GM19324 (cell line): ENCODE data around the gene HDAC8.
"Not testable (repeated sequence)": the region's sequence is repeated elsewhere in the genome, so short reads cannot be mapped to it uniquely, and the experiment has no call there.

Source experiments
- ATAC-seq: cut with Tn5 transposase; IDR thresholded peaks from one replicate; pipeline ENCODE4 v1.9.1; 2021; ENCODE audit warnings: mild to moderate bottlenecking, moderate library complexity; ENCODE audit not compliant: unreplicated experiment, low FRiP score

Gene HDAC8

GRCh38 chrX:72340626-72341025, 232.0 kb downstream of the HDAC8 start:
- no peak for ATAC-seq

GRCh38 chrX:72340041-72340440, 232.6 kb downstream of the HDAC8 start:
- no peak for ATAC-seq

DNA sequence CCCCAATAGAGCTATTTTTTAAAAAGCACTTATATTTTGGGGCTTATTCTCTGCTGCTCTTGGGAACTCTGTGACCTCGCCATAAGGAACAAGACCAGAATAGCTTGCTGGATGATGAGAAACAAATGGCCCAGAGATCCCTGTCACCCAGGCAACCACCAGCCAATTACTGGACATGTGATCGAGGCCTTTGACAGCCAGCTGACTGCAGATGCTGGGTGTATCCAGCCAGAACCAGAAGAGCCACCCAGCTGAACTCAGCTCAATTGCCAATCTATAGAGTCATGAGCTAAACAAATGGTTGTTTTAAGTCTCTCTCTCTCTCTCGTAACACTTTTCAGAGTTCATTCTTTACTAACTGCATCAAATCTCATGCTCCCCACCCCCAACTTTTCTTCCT, 242.5 kb downstream of the HDAC8 start:
- ATAC-seq: no peak

DNA sequence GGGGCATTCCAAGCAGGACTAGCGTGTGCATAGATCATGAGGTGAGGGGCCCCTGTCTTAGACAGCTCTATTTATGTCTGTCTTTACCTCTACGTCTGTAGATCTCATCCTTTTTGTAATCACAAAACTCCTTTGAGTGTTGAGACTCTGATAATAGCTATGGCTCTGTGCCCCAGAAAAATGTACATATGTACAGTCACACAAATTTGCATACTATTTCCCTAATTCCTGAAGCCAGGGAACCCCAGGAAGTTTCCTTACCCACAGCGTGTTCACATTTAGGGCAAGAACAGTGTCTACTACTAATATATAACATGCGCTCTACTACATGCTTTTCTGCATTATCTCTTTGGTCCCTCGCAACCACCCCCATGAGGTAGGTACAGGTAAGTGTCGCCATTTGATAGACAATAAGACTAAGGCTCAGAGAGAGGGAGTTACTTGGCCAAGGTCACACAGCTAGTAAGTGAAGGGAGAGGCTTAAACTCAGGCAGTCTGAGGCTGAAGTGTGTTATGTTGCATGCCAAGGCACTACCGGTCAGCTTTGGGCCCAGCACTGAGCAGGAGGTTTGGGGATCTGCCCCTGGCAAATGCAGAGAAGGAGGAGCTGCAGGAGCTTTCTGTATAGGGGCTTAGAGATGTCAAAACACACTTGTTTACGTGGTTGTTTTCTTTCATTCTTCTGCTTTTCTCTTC, 245.9 kb downstream of the HDAC8 start:
- no peak for ATAC-seq

DNA sequence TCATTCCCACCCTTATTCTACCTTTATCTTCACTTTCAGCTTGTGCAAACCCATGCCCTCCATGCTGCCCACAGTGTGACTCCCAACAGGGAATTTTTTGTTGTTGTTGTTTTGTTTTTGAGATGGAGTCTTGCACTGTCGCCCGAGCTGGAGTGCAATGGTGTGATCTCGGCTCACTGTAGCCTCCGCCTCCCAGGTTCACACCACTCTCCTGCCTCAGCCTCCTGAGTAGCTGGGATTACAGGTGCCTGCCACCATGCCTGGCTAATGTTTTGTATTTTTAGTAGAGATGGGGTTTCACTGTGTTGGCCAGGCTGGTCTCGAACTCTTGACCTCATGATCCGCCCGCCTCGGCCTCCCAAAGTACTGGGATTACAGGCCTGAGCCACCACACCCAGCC, 253.0 kb downstream of the HDAC8 start:
- not testable (repeated sequence) for ATAC-seq

- ATAC-seq: no peak
Observed at GRCh38 chrX:72317139-72317538, 255.5 kb downstream of the HDAC8 start.

DNA sequence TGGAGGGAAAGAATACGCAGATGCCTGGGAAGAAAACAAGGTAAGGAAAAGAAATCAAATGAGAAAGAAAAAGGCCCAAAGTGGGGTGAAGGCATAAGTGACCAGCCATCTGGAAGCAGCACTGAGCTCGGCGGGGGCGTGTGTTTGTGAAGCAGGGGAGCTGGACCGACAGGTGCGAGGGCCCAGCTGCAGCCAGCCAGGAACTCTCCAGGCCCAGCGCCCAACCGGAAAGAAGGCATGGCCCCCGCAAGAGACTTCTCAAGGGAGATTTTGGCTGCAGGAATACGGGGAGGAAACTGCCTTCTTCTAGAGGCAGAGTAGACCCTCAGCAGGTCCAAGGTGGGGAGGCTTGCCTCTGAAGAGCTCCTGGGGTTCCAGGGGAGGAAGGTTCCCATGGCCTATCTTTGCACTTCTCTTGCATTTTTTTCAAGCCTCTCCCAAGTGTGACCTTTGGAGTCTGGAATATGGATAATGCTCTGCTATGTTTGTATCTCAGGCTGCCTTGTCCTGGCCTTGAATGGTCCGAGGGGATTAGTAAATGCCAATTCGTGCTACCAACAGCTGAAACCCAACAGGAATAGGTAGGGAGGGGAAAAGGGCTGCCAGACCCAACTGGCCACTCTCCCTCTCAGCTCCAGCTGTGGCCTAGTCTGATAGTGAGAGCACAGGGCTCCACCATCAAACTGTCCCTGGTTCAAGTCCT, 256.1 kb downstream of the HDAC8 start:
- no peak for ATAC-seq

- no peak for ATAC-seq
Observed at GRCh38 chrX:72314881-72315280, 257.8 kb downstream of the HDAC8 start.

DNA sequence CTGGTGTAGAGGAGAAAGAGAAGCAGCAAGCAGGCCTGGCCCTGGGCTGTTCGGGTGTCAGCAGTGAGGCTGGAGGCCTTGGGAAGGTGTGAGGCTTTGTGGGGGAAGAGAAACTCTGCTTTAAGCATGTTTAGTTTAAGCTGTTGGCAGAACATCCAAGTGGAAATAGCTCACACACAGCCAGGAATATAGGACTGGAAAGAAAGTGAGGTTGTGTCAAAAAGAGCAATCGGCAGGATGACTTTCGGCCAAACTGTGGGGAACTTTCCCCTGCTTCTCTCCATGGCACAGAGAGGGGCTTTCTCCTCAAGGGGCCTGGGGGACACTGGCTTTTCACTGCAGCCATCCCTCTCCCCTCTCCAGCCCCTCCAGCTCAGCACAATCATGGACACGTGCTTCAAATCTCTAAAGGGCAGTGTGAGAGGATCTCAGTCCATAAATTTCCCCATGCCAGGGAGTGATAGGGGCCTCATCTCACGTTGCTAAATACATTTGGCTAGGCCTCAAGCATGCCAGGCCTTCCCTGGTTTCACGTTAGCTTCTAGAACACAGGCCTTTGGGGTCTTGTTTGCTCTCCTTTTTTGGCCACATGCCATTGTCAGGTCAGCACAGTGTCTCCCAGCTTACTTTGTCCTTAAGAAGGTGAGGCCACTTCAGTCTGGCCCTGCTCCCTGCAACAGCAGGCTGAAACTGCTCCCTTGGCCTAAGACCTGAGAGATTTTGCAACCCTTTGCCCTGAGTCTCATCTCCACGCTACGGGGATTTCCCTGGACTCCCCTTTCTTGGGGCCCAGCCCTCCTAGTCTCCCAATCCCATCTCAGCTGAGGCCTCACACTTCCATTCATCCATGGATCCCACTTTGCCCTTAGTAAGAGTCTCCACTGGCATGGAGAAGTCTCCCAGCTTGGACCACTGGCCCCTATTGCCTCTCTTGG, 258.7 kb downstream of the HDAC8 start:
- no peak for ATAC-seq

- no peak for ATAC-seq
Observed at GRCh38 chrX:72312311-72312940, 260.2 kb downstream of the HDAC8 start.

DNA sequence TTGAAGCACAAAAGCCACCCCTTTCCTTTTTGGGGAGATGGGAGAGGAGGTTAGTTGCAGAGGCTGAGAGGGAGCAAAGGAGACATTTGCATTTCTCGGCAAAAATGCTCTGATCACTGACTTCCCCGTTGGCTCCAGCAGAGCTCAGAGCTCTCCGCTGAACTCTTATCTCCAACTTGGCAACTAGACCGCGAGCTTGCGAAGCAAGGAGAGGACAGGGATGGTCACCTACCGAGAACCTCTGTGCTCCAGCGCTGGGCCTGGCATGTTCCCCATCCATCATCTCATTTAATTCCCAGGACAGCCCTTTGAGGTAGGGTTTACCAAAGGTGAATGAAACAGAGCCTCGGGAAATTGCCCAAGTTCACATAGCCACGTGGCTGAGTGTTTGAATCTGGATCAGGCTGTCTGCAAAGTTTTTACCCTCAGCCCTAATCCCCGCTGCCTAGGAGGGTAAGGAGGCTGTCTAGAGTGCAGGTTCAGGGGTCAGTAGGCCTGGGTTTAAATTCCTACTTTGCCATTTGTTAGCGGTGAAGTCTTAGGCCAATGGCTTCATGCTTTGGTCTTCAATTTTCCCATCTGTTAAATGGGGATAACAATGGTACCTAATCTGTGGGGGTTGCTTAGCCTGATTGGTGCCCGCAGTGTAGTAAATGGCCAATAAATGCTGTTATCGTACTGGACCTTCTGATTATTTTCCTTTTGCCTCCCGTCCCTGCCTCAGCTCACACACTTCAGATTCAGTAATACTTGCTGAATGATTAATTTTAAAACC, 263.2 kb downstream of the HDAC8 start:
- ATAC-seq: no peak

GRCh38 chrX:72308566-72309296, 263.9 kb downstream of the HDAC8 start:
- ATAC-seq: peak; percentile 42

DNA sequence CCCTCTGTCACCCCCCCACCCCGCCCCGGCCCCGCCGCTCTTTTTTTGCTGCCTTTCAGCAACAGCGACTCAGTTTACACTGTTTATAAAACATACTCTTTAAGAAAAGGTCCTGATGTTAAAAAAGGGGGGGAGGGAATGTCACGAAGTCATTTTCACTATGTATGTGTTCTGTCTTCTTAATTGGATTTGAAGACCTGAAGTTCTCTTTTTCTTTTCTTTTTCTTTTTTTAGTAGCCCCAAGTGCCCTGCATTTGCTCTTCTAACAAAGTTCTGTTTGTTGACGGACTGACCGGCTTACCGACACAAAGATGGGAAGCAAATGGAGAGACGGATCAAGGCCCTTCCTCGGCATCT, 264.5 kb downstream of the HDAC8 start:
- no peak for ATAC-seq

DNA sequence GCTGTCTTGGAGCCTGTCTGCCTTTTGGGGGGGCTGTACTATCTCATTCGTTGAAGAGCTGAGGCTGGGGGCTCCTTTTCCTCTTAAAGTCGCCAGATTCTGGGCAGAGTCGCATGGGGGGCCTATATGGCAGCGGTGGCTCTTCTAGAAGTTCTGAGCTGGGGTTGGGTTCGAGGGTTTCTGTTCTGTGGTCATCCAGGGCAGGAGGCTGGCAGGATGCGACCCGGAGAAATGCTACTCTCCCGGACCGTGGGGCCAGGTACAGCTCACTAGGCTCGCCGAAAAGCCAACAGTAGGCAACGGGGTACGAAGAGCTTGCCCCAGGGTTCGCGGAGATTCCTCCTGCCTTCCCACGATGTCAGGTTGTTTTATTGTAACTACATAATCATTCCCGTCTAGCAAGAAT, 265.0 kb downstream of the HDAC8 start:
- no peak for ATAC-seq

DNA sequence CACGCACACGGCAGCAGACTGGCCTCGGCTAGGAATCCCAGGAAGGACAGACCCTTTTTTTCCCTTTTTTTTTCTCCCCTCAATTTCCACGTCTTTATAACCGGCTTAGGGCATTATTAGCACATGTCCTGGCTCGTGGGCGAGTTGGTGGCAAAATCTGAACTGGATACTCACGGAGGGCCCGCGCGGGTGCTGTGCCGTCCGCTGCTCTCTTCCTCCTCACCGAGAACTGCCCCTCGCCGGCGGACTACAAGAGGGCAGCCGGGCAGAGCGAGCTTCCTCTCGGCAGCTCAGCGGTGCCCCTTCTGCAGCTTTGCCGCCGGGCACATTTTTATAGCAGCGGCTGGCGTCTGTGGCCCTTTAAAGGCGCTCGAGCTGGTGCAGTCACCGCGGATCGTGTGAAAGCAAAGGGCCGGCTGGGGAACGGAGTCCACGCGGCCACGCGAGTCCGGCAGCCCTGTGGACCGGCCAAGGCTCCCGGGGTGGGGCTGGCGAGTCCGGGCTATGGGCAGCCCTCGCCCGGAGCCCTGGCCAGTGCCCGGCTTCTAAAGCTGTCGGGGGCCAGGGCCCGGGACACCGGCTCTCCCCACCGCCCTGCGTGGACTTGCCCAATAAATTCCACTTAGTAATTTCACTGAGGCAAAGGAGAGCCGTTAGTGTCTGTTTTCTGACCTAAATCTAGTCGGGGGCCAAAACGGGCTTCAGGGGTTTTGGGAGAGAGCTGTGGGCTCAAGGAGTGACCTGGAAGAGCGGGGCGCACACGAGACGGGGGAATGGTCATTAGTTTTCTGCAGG, 265.6 kb downstream of the HDAC8 start:
- peak; percentile 64 for ATAC-seq

DNA sequence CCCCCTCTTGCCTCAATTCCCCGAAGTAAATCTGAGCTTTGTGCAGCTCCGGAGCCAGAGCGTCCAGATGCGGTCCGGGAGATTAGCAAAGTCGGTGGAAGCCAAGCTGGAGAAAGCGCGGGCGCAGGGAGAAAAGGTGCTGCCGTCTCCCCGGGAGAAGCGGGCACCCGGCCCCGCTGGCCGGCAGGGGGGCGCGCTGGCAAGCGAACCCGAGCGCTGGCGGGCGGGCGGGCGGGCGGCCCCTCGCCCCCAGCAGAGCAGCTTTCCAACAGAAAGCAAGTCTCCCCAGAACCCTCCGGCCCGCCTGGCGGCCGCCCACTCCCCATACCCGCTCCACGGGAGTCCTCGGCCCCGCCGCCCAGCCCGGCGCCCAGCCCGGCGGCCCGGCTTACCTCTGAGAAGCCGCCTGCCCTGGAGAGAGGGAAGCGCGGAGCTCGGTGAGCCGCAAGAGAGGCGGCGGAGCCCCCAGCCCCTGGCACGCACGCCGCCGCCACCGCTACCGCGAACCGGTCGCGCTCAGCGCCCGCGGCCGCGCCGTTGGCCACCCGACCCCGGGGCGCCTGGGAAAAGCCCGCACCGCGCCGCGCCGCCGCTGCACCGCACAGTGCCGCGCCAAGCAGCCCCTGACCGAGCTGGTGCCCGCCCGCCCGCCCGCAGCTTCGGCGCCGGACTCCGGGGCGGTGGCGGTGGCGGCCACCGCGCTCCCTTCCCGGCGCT, 266.4 kb downstream of the HDAC8 start:
- ATAC-seq: peak; percentile 9

GRCh38 chrX:72305286-72306084, 267.2 kb downstream of the HDAC8 start, which contains the start of gene CITED1:
CITED1 (minus strand) TSS chrX:72305914; CDS start chrX:72302869, 3,045 bp downstream.
- ATAC-seq: no peak
